WTC11 (cell line): ENCODE measurements around the gene DRD2. TPM values are rescaled to one million over a fixed set of nuclear protein-coding genes. Genes with fewer than 3 reads are reported as not detected.

Source experiments
- ATAC-seq: fragments of 200-7000 bp; cut with Tn5 transposase; 2 replicates; pipeline ENCODE4 v1.10.0; 2021; ENCODE audit warnings: mild to moderate bottlenecking, moderate library complexity
- CTCF ChIA-PET: fragments of 300-600 bp; sonication (Branson Sonifier 250); formaldehyde crosslinking; loops from one replicate; lab custom pipeline; 2021; ENCODE audit warnings: antibody characterized with exemption; lab: Charles Lee
- POLR2A ChIA-PET: fragments of 350-600 bp; sonication (Branson Sonifier 250); formaldehyde crosslinking; loops from one replicate; lab custom pipeline; 2021; ENCODE audit warnings: antibody characterized with exemption; lab: Charles Lee
- DNase-seq: peaks from one replicate; pipeline ENCODE4 v3.0.0; 2021; ENCODE audit warnings: low spot score
- H3K27ac Mint-ChIP-seq: 2 replicates; pipeline ENCODE4 v1.8.0; 2021; ENCODE audit warnings: mixed read lengths
- H3K27me3 Mint-ChIP-seq: 2 replicates; pipeline ENCODE4 v1.8.0; 2021; ENCODE audit warnings: low read depth, mild to moderate bottlenecking, moderate library complexity, mixed read lengths
- H3K36me3 Mint-ChIP-seq: 2 replicates; pipeline ENCODE4 v1.8.0; 2021; ENCODE audit warnings: mixed read lengths
- H3K4me1 Mint-ChIP-seq: 2 replicates; pipeline ENCODE4 v1.8.0; 2022; ENCODE audit warnings: mixed read lengths
- H3K4me3 Mint-ChIP-seq: 2 replicates; pipeline ENCODE4 v1.8.0; 2021; ENCODE audit warnings: mild to moderate bottlenecking, moderate library complexity, mixed read lengths
- H3K9me3 Mint-ChIP-seq: 2 replicates; pipeline ENCODE4 v1.8.0; 2021; ENCODE audit warnings: mixed read lengths
- AR ChIP-seq: fragments of 250-450 bp; sonication (Bioruptor Pico); IDR thresholded peaks from 2 replicates; pipeline ENCODE4 v1.9.0; 2021; ENCODE audit warnings: mild to moderate bottlenecking
- ATF2 ChIP-seq: sonication (generic); formaldehyde crosslinking; IDR thresholded peaks from 2 replicates; pipeline ENCODE4 v1.8.1; 2022; ENCODE audit warnings: low read depth, missing genetic modification reagents, borderline replicate concordance
- ATF3 ChIP-seq: sonication (generic); formaldehyde crosslinking; conservative IDR thresholded peaks from 2 replicates; pipeline ENCODE4 v1.8.1; 2022; ENCODE audit warnings: mild to moderate bottlenecking, missing genetic modification reagents
- CREB1 ChIP-seq: sonication (generic); formaldehyde crosslinking; IDR thresholded peaks from 2 replicates; pipeline ENCODE4 v1.8.0; 2023; ENCODE audit warnings: mild to moderate bottlenecking, missing genetic modification reagents
- ELF4 ChIP-seq: sonication (generic); formaldehyde crosslinking; IDR thresholded peaks from 2 replicates; pipeline ENCODE4 v1.8.1; 2022; ENCODE audit warnings: low read depth, mild to moderate bottlenecking, moderate library complexity, missing genetic modification reagents
- EMX1 ChIP-seq: fragments of 250-450 bp; sonication (Bioruptor Pico); IDR thresholded peaks from 2 replicates; pipeline ENCODE4 v1.8.0; 2021; ENCODE audit warnings: mild to moderate bottlenecking
- FOXP1 ChIP-seq: sonication (generic); formaldehyde crosslinking; IDR thresholded peaks from 2 replicates; pipeline ENCODE4 v1.8.0; 2022; ENCODE audit warnings: missing genetic modification reagents, mild to moderate bottlenecking, moderate library complexity, borderline replicate concordance
- GABPB1 ChIP-seq: sonication (generic); formaldehyde crosslinking; IDR thresholded peaks from 2 replicates; pipeline ENCODE4 v1.8.1; 2023; ENCODE audit warnings: mild to moderate bottlenecking, missing genetic modification reagents
- HMGA2 ChIP-seq: fragments of 250-450 bp; sonication (Bioruptor Pico); IDR thresholded peaks from 2 replicates; pipeline ENCODE4 v1.4.0; 2021; ENCODE audit warnings: mild to moderate bottlenecking, moderate library complexity
- HMGXB4 ChIP-seq: sonication (generic); formaldehyde crosslinking; IDR thresholded peaks from 2 replicates; pipeline ENCODE4 v1.8.1; 2023; ENCODE audit warnings: mild to moderate bottlenecking, moderate library complexity, missing genetic modification reagents
- MLX ChIP-seq: sonication (generic); formaldehyde crosslinking; IDR thresholded peaks from 2 replicates; pipeline ENCODE4 v1.8.1; 2023; ENCODE audit warnings: mild to moderate bottlenecking, missing genetic modification reagents, moderate library complexity
- MYBL2 ChIP-seq: sonication (generic); formaldehyde crosslinking; IDR thresholded peaks from 2 replicates; pipeline ENCODE4 v1.8.1; 2023; ENCODE audit warnings: mild to moderate bottlenecking, moderate library complexity, missing genetic modification reagents
- RORB ChIP-seq: fragments of 250-450 bp; sonication (Bioruptor Pico); IDR thresholded peaks from 2 replicates; pipeline ENCODE4 v1.9.0; 2021; ENCODE audit warnings: mild to moderate bottlenecking
- SP1 ChIP-seq: sonication (generic); formaldehyde crosslinking; conservative IDR thresholded peaks from 2 replicates; pipeline ENCODE4 v1.8.1; 2022; ENCODE audit warnings: missing genetic modification reagents
- TCF7 ChIP-seq: sonication (generic); formaldehyde crosslinking; IDR thresholded peaks from 2 replicates; pipeline ENCODE4 v1.8.0; 2022; ENCODE audit warnings: mild to moderate bottlenecking, low read depth, missing genetic modification reagents, moderate library complexity
- TEAD1 ChIP-seq: sonication (generic); formaldehyde crosslinking; IDR thresholded peaks from 2 replicates; pipeline ENCODE4 v1.8.0; 2022; ENCODE audit warnings: mild to moderate bottlenecking, missing genetic modification reagents
- ZNF121 ChIP-seq: sonication (generic); formaldehyde crosslinking; IDR thresholded peaks from 2 replicates; pipeline ENCODE4 v1.8.0; 2023; ENCODE audit warnings: missing genetic modification reagents
- ZNF219 ChIP-seq: sonication (generic); formaldehyde crosslinking; IDR thresholded peaks from 2 replicates; pipeline ENCODE4 v1.8.0; 2023; ENCODE audit warnings: missing genetic modification reagents, mild to moderate bottlenecking, borderline replicate concordance
- ZNF232 ChIP-seq: sonication (generic); formaldehyde crosslinking; IDR thresholded peaks from 2 replicates; pipeline ENCODE4 v1.8.0; 2022; ENCODE audit warnings: mild to moderate bottlenecking, missing genetic modification reagents
- ZNF263 ChIP-seq: sonication (generic); formaldehyde crosslinking; IDR thresholded peaks from 2 replicates; pipeline ENCODE4 v1.8.1; 2022; ENCODE audit warnings: low read depth, mild to moderate bottlenecking, moderate library complexity, missing genetic modification reagents
- ZNF317 ChIP-seq: sonication (generic); formaldehyde crosslinking; IDR thresholded peaks from 2 replicates; pipeline ENCODE4 v1.8.1; 2023; ENCODE audit warnings: low read depth, mild to moderate bottlenecking, moderate library complexity, missing genetic modification reagents, borderline replicate concordance
- ZNF396 ChIP-seq: fragments of 250-450 bp; sonication (Bioruptor Pico); IDR thresholded peaks from 2 replicates; pipeline ENCODE4 v1.8.0; 2021; ENCODE audit warnings: mild to moderate bottlenecking, moderate library complexity, borderline replicate concordance
- ZNF416 ChIP-seq: fragments of 250-450 bp; sonication (Bioruptor Pico); IDR thresholded peaks from 2 replicates; pipeline ENCODE4 v1.9.0; 2021; ENCODE audit warnings: mild to moderate bottlenecking, inconsistent platforms
- total RNA-seq: library from RNA; stranded (reverse); gene quantifications from 3 replicates; pipeline ENCODE4 v1.2.3, GENCODE V29; 2021
- TF ChIP-seq, protein P1 (sequence below): fragments of 250-450 bp; sonication (Bioruptor Pico); IDR thresholded peaks from 2 replicates; pipeline ENCODE4 v2.1.2; 2022; ENCODE audit warnings: mild to moderate bottlenecking, moderate library complexity
- TF ChIP-seq, protein P2 (sequence below): sonication (generic); formaldehyde crosslinking; IDR thresholded peaks from 2 replicates; pipeline ENCODE4 v1.8.1; 2022; ENCODE audit warnings: low read depth, mild to moderate bottlenecking, moderate library complexity, missing genetic modification reagents, borderline replicate concordance
- TF ChIP-seq, protein P3 (sequence below): fragments of 250-450 bp; sonication (Bioruptor Pico); IDR thresholded peaks from 2 replicates; pipeline ENCODE4 v1.9.0; 2021; ENCODE audit warnings: mild to moderate bottlenecking

The DRD2 gene
- total RNA-seq, 1 experiment from 2014 or later, result 0.20 TPM

- TF ChIP-seq ZNF219 (CRISPR knock-in tag), result no peak
- TF ChIP-seq RORB, result no peak
- no peak for TF ChIP-seq ZNF263
- TF ChIP-seq, protein P1, sequence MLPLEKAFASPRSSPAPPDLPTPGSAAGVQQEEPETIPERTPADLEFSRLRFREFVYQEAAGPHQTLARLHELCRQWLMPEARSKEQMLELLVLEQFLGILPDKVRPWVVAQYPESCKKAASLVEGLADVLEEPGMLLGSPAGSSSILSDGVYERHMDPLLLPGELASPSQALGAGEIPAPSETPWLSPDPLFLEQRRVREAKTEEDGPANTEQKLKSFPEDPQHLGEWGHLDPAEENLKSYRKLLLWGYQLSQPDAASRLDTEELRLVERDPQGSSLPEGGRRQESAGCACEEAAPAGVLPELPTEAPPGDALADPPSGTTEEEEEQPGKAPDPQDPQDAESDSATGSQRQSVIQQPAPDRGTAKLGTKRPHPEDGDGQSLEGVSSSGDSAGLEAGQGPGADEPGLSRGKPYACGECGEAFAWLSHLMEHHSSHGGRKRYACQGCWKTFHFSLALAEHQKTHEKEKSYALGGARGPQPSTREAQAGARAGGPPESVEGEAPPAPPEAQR (CRISPR knock-in tag), result no peak
- TF ChIP-seq ELF4, result no peak
- TF ChIP-seq TCF7 (CRISPR knock-in tag), result no peak
- TF ChIP-seq EMX1 (CRISPR knock-in tag), result no peak
- TF ChIP-seq AR (CRISPR knock-in tag), result no peak
- no peak for TF ChIP-seq ZNF416 (CRISPR knock-in tag)
Measured at GRCh38 chr11:113504071-113504470, 28.9 kb upstream of the DRD2 start (continued).

DNA sequence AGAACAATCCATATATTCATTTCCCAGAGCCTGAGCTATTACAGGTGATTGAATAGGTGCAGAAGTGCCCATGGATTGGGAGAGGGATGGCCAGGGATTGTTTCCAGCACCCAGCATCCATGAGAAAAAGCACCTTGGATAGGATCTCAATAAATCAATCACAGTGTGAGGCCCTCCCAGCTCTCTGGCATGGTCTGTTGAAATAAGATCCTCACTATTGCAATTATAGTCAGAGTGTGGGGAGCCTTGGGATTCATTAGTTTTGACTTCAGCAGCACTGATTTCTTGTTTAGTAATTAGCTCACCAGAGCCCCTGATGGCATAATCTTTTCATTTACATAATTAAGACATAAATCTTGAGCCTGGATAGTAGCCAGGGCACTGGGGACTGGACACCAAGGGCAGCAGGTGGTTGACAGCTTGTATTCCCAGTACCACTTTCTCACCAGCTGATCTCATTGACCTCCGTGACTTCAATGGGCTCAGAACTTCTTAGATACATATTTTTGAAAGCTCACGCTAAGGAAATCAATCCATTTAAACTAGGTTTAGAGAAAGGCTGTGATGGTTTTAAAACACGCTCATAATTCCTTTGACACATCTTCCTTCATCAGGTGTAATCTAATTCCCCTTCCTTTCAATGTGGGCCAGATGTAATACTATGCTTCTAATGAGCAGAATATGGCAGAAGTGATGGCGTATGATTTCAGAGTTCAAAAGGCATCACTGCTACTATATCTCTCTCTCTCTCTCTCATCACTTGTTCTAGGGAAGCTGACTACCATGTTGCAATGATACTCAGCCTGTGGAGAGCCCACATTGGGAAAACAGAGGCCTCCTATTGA, 22.1 kb upstream of the DRD2 start:
- TF ChIP-seq HMGA2 (CRISPR knock-in tag) (no peak), ZNF317 (CRISPR knock-in tag) (no peak), MLX (CRISPR knock-in tag) (no peak), SP1 (CRISPR knock-in tag) (no peak), GABPB1 (no peak), HMGXB4 (CRISPR knock-in tag) (no peak), ZNF396 (CRISPR knock-in tag) (no peak), MYBL2 (CRISPR knock-in tag) (no peak), FOXP1 (CRISPR knock-in tag) (no peak), ZNF219 (CRISPR knock-in tag) (no peak), ELF4 (no peak), CREB1 (CRISPR knock-in tag) (no peak), ZNF121 (CRISPR knock-in tag) (no peak), ZNF263 (no peak), TEAD1 (CRISPR knock-in tag) (no peak), ATF2 (no peak), ZNF232 (no peak), ATF3 (CRISPR knock-in tag) (no peak)
- TF ChIP-seq, protein P2, sequence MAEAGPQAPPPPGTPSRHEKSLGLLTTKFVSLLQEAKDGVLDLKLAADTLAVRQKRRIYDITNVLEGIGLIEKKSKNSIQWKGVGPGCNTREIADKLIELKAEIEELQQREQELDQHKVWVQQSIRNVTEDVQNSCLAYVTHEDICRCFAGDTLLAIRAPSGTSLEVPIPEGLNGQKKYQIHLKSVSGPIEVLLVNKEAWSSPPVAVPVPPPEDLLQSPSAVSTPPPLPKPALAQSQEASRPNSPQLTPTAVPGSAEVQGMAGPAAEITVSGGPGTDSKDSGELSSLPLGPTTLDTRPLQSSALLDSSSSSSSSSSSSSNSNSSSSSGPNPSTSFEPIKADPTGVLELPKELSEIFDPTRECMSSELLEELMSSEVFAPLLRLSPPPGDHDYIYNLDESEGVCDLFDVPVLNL (CRISPR knock-in tag), result no peak
- TF ChIP-seq, protein P3, sequence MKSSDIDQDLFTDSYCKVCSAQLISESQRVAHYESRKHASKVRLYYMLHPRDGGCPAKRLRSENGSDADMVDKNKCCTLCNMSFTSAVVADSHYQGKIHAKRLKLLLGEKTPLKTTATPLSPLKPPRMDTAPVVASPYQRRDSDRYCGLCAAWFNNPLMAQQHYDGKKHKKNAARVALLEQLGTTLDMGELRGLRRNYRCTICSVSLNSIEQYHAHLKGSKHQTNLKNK (CRISPR knock-in tag), result no peak
- no peak for DNase-seq
- ChIA-PET CTCF (no interaction called here), POLR2A (no interaction called here)
- Mint-ChIP-seq H3K9me3 (no peaks in the 10 kb centered on the region), H3K4me3 (no peak overlapping the region), H3K27me3 (no peaks in the 10 kb centered on the region), H3K4me1 (no peaks in the 10 kb centered on the region), H3K36me3 (no peaks in the 10 kb centered on the region), H3K27ac (no peak overlapping the region)
- ATAC-seq, result no peak
